GM12878 (cell line): Measurements from ENCODE around the gene CCDC17.

Experiments used
- ATF7 ChIP-seq: fragments of 450-650 bp; IDR thresholded peaks from 2 replicates; pipeline ENCODE4 v1.6.1; 2016; ENCODE audit warnings: low read depth, mild to moderate bottlenecking
- KAT2A ChIP-seq: conservative IDR thresholded peaks from 2 replicates; pipeline ENCODE4 v1.6.1; 2011; ENCODE audit warnings: low read depth, low read length; ENCODE audit not compliant: control insufficient read depth
- TF ChIP-seq, protein P1 (sequence below), 3 experiments: IDR thresholded peaks in 2 of 3; conservative IDR thresholded peaks in 1 of 3; 2 replicates each; pipeline ENCODE4 v1.5.1; 2011; ENCODE audit warnings: low read depth in 3 of 3, low read length in 3 of 3, mild to moderate bottlenecking in 3 of 3, control low read depth in 2 of 3, moderate library complexity in 2 of 3, inconsistent platforms in 1 of 3, mixed read lengths in 1 of 3; ENCODE audit not compliant: control insufficient read depth in 2 of 3, insufficient read depth in 1 of 3; ENCODE audit errors: extremely low read depth in 1 of 3

DNA sequence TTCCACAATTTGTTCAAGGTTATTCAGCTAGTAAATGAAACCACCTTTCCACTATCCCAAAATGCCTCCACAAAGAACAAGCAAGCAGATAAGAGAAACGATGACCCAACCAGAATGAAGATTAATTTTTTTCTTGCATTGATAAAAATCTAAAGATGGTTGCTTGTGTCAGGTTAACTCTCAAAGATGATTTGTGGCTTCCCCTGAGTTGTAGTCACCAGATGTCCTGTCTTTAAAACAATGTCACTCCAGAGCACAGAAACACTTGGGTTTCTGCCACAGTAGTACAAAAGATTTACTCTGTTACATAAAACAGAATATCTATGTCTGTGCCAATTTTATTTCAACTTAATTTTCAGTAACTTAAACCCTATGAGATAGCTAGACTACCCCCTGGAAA lies 11.4 kb upstream of the CCDC17 start:
- TF ChIP-seq ATF7 (no peak), KAT2A (no peak)
- TF ChIP-seq, protein P1, sequence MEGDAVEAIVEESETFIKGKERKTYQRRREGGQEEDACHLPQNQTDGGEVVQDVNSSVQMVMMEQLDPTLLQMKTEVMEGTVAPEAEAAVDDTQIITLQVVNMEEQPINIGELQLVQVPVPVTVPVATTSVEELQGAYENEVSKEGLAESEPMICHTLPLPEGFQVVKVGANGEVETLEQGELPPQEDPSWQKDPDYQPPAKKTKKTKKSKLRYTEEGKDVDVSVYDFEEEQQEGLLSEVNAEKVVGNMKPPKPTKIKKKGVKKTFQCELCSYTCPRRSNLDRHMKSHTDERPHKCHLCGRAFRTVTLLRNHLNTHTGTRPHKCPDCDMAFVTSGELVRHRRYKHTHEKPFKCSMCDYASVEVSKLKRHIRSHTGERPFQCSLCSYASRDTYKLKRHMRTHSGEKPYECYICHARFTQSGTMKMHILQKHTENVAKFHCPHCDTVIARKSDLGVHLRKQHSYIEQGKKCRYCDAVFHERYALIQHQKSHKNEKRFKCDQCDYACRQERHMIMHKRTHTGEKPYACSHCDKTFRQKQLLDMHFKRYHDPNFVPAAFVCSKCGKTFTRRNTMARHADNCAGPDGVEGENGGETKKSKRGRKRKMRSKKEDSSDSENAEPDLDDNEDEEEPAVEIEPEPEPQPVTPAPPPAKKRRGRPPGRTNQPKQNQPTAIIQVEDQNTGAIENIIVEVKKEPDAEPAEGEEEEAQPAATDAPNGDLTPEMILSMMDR (IDR thresholded peaks at IDR 0.05 in 2 of 3, conservative IDR thresholded peaks at IDR 0.05 in 1 of 3; ENCODE audit: control insufficient read depth in 2 of 3, extremely low read depth in 1 of 3, insufficient read depth in 1 of 3, low read depth in 3 of 3, low read length in 3 of 3) = no peak
